HepG2 (cell line): Measurements from ENCODE around the gene DNAJC10.

Source experiments
- JUN ChIP-seq: sonication (generic); formaldehyde crosslinking; IDR thresholded peaks from 2 replicates; pipeline ENCODE4 v1.4.0; 2020; ENCODE audit warnings: mild to moderate bottlenecking, missing genetic modification reagents
- KAT7 ChIP-seq: IDR thresholded peaks from 2 replicates; pipeline ENCODE4 v1.6.1; 2018; ENCODE audit warnings: borderline replicate concordance, missing compliant biosample characterization
- KLF15 ChIP-seq: sonication (generic); formaldehyde crosslinking; IDR thresholded peaks from 2 replicates; pipeline ENCODE4 v1.8.1; 2023; ENCODE audit warnings: borderline replicate concordance, mild to moderate bottlenecking, inconsistent platforms, missing genetic modification reagents, mixed read lengths
- MXI1 ChIP-seq: IDR thresholded peaks from 3 replicates; pipeline ENCODE4 v1.6.1; 2012; ENCODE audit warnings: low read depth, low read length, inconsistent platforms, borderline replicate concordance
- NFATC3 ChIP-seq: sonication (generic); formaldehyde crosslinking; IDR thresholded peaks from 2 replicates; pipeline ENCODE4 v1.5.1; 2020; ENCODE audit warnings: mild to moderate bottlenecking, missing genetic modification reagents
- POLR2A ChIP-seq, 2 experiments: IDR thresholded peaks; 2 replicates each; pipeline ENCODE4 v1.6.1; 2011; ENCODE audit warnings: low read depth in 2 of 2, low read length in 2 of 2, mild to moderate bottlenecking in 1 of 2, moderate library complexity in 1 of 2; ENCODE audit not compliant: insufficient read depth in 1 of 2
- SMC3 ChIP-seq: IDR thresholded peaks from 2 replicates; pipeline ENCODE4 v1.6.1; 2011; ENCODE audit warnings: low read length, improper control_type of control experiment

- TF ChIP-seq KLF15 (no peak), MXI1 (no peak), JUN (CRISPR knock-in tag) (no peak), POLR2A (IDR thresholded peaks at IDR 0.05; ENCODE audit: insufficient read depth in 1 of 2, low read depth in 2 of 2, low read length in 2 of 2) (no peak), SMC3 (no peak), NFATC3 (CRISPR knock-in tag) (no peak), KAT7 (CRISPR knock-in tag) (no peak)
Measured at GRCh38 chr2:182784058-182784706, 68.1 kb downstream of the DNAJC10 start.
